Parathyroid adenoma (tissue), 2 donors: ENCODE results near the gene TRABD2B.

Experiments
- H2AFZ ChIP-seq: fragments of 300-600 bp; sonication (generic); one replicate; pipeline ENCODE4 v1.7.0; 2017; ENCODE audit warnings: antibody characterized with exemption, mild to moderate bottlenecking
- H3K27ac ChIP-seq: fragments of 300-600 bp; sonication (generic); one replicate; pipeline ENCODE4 v1.7.0; 2017
- H3K27me3 ChIP-seq: fragments of 300-600 bp; sonication (generic); one replicate; pipeline ENCODE4 v1.7.0; 2017; ENCODE audit warnings: low read length; ENCODE audit not compliant: control insufficient read depth, insufficient read depth
- H3K36me3 ChIP-seq: fragments of 300-600 bp; sonication (generic); one replicate; pipeline ENCODE4 v1.7.0; 2017; ENCODE audit warnings: low read length; ENCODE audit not compliant: control insufficient read depth, insufficient read depth
- H3K4me1 ChIP-seq: fragments of 300-600 bp; sonication (generic); one replicate; pipeline ENCODE4 v1.7.0; 2017; ENCODE audit warnings: control low read depth
- H3K4me2 ChIP-seq: fragments of 300-600 bp; sonication (generic); one replicate; pipeline ENCODE4 v1.7.0; 2017; ENCODE audit warnings: low read length
- H3K4me3 ChIP-seq: fragments of 300-600 bp; sonication (generic); one replicate; pipeline ENCODE4 v1.7.0; 2017; ENCODE audit warnings: low read depth, low read length
- H3K79me2 ChIP-seq: fragments of 300-600 bp; sonication (generic); one replicate; pipeline ENCODE4 v1.7.0; 2017; ENCODE audit warnings: control low read depth
- H3K9ac ChIP-seq: fragments of 300-600 bp; sonication (generic); one replicate; pipeline ENCODE4 v1.7.0; 2017; ENCODE audit warnings: mild to moderate bottlenecking
- H3K9me3 ChIP-seq: fragments of 300-600 bp; sonication (generic); one replicate; pipeline ENCODE4 v1.7.0; 2017; ENCODE audit warnings: low read length; ENCODE audit not compliant: control insufficient read depth
- TF ChIP-seq, protein P1 (sequence below): fragments of 300-600 bp; sonication (generic); IDR thresholded peaks from one replicate; pipeline ENCODE4 v1.7.0; 2017; ENCODE audit warnings: antibody characterized with exemption, mild to moderate bottlenecking
- donor health status: primary hyperparathyroidism.

Gene TRABD2B

DNA sequence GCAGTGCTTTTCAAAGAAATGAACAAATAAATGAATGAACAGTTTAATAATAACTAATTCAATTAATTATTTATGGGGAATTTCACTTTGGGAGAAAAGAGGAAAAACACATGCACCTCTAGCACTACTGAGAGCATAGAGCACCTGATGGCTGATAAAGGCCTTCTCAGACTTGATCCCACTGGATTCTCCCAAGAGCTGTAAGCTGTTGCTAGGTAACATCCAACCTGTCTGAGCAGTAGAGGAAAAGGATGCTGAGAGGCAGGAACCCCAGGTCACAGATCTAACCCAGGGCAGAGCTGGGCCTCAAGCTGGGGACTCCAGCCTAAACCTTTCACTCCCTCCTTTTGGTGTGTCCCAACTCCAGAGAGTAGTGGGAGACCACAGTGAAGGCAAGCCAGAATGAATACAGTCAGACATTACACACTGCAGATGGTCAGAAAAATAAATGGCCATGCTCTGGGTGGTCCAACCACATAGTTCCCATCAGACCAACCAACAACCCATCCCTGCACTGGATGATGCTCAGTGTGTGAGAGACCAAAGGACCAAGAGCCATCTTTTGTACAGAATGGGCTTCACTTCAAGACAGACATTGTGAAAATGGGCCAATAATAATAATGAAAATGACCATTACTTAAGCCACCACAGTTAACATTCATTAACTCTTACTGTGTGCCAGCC is 15.4 kb downstream of the TRABD2B start:
- TF ChIP-seq, protein P1, sequence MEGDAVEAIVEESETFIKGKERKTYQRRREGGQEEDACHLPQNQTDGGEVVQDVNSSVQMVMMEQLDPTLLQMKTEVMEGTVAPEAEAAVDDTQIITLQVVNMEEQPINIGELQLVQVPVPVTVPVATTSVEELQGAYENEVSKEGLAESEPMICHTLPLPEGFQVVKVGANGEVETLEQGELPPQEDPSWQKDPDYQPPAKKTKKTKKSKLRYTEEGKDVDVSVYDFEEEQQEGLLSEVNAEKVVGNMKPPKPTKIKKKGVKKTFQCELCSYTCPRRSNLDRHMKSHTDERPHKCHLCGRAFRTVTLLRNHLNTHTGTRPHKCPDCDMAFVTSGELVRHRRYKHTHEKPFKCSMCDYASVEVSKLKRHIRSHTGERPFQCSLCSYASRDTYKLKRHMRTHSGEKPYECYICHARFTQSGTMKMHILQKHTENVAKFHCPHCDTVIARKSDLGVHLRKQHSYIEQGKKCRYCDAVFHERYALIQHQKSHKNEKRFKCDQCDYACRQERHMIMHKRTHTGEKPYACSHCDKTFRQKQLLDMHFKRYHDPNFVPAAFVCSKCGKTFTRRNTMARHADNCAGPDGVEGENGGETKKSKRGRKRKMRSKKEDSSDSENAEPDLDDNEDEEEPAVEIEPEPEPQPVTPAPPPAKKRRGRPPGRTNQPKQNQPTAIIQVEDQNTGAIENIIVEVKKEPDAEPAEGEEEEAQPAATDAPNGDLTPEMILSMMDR, result no peak
- Histone ChIP-seq H3K4me1 (no peaks in the 10 kb centered on the region), H3K9me3 (no peaks in the 10 kb centered on the region), H3K4me2 (no peak overlapping the region), H2AFZ (no peak overlapping the region), H3K9ac (no peak overlapping the region), H3K27ac (no peak overlapping the region), H3K27me3 (no peaks in the 10 kb centered on the region), H3K36me3 (no peaks in the 10 kb centered on the region), H3K4me3 (no peak overlapping the region), H3K79me2 (no peaks in the 10 kb centered on the region)

DNA sequence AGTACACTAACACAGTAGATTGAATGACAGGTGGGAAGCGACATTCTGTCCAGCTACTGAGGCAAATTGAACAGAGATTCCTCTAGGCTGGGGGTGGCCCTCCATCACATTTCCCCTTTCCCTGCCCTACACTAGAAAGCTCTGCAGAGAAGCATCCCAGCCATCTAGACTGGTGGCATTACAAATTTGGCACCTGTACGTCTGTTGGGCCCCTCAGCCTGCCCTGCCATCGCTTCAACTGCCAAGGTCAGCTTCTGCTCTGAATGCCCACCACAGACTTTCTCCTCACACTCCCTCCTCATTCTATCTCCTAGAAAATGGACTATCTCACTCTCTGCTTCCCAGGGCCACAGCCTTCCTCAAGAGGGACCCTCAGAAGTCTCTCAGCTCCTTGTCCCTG is 16.7 kb downstream of the TRABD2B start:
- Histone ChIP-seq H3K4me1 (no peaks in the 10 kb centered on the region), H3K27me3 (no peaks in the 10 kb centered on the region)
- TF ChIP-seq, protein P1, result no peak

DNA sequence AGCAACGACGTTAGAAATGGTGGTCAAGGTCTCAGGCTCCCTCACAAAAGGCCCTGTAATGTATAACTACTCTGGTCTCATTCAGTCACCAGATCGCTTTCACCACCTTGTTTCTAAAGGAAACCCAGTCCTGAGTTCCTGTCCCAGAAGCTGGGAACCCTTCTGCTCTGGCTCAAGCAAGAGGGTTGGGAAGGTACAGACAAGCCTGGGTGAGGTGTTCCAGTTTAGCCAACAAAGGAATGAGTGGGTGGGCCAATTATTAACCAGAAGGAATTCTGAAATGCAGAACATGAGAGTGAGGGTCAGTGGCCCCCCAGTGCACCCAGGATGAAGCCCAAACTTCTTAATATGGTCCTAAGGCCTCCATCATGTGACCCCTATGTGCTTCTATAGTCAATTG is 17.5 kb downstream of the TRABD2B start:
- Histone ChIP-seq H3K27ac (no peak overlapping the region), H3K27me3 (no peaks in the 10 kb centered on the region), H3K36me3 (no peaks in the 10 kb centered on the region), H3K4me3 (no peak overlapping the region), H2AFZ (no peak overlapping the region), H3K4me1 (no peaks in the 10 kb centered on the region), H3K4me2 (no peak overlapping the region), H3K9ac (no peak overlapping the region), H3K79me2 (no peaks in the 10 kb centered on the region), H3K9me3 (no peaks in the 10 kb centered on the region)
- TF ChIP-seq, protein P1, result no peak

More for the DNA sequence above, 16.7 kb downstream of the TRABD2B start:
- Histone ChIP-seq H3K9ac (no peak overlapping the region), H3K9me3 (no peaks in the 10 kb centered on the region), H2AFZ (no peak overlapping the region), H3K4me2 (no peak overlapping the region), H3K79me2 (no peaks in the 10 kb centered on the region), H3K36me3 (no peaks in the 10 kb centered on the region), H3K27ac (no peak overlapping the region), H3K4me3 (no peak overlapping the region)

DNA sequence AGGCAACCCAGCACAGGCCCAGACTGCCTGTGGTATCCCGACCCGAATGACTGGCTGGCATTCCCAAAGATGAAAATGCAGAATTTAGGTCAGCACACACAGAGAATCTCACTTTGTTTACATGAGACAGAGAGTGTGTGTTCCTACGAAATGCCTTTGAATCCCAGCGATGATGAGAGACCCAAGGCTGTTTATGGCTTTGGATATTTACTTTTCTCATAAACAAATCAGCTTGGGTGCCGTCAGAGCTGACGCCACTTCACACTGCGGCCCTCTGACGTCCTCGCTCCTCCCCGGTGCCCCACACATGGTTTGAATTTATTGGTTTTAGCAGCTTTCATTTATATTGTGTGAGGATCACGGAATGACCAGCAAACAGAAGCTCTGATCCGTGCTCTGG is 18.7 kb downstream of the TRABD2B start:
- no peak overlapping the region for H2AFZ ChIP-seq
- H3K4me1 ChIP-seq, result no peaks in the 10 kb centered on the region
- no peaks in the 10 kb centered on the region for H3K9me3 ChIP-seq
- H3K4me3 ChIP-seq, result no peak overlapping the region
- no peak overlapping the region for H3K27ac ChIP-seq
- H3K79me2 ChIP-seq, result no peaks in the 10 kb centered on the region
- no peak overlapping the region for H3K4me2 ChIP-seq
- H3K27me3 ChIP-seq, result no peaks in the 10 kb centered on the region
- H3K36me3 ChIP-seq, result no peaks in the 10 kb centered on the region
- H3K9ac ChIP-seq, result no peak overlapping the region
- TF ChIP-seq, protein P1, result no peak

DNA sequence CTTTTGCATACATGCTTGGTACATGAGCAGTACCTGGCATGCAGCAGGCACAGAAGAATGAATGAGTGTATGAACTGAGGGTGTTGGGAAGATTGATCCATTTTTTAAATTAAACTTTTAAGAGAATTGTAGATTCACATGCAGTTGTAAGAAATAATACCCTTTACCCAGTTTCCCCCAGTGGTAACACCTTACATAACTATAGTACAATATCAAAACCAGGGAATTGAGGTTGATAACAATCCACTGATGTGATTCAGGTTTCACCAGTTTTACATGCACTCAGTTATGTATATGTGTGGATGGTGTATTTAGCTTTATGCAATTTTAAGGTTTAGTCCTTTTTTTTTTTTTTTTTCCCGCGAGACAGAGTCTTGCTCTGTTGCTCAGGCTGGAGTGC is 20.5 kb downstream of the TRABD2B start:
- Histone ChIP-seq H3K36me3 (no peaks in the 10 kb centered on the region), H3K79me2 (no peaks in the 10 kb centered on the region), H3K27ac (no peak overlapping the region), H3K9ac (no peak overlapping the region), H3K9me3 (no peaks in the 10 kb centered on the region), H3K27me3 (no peaks in the 10 kb centered on the region), H2AFZ (no peak overlapping the region), H3K4me3 (no peak overlapping the region), H3K4me2 (no peak overlapping the region), H3K4me1 (no peaks in the 10 kb centered on the region)
- TF ChIP-seq, protein P1, result no peak
